ENCODE measurements around the gene CS. TPM values are rescaled to one million over a fixed set of nuclear protein-coding genes. Genes with fewer than 3 reads are reported as not detected.

The CS gene
- total and polyA plus RNA-seq, 2 of the 4 experiments (the other 2 are of a cell fraction): 139 to 146 TPM

DNA sequence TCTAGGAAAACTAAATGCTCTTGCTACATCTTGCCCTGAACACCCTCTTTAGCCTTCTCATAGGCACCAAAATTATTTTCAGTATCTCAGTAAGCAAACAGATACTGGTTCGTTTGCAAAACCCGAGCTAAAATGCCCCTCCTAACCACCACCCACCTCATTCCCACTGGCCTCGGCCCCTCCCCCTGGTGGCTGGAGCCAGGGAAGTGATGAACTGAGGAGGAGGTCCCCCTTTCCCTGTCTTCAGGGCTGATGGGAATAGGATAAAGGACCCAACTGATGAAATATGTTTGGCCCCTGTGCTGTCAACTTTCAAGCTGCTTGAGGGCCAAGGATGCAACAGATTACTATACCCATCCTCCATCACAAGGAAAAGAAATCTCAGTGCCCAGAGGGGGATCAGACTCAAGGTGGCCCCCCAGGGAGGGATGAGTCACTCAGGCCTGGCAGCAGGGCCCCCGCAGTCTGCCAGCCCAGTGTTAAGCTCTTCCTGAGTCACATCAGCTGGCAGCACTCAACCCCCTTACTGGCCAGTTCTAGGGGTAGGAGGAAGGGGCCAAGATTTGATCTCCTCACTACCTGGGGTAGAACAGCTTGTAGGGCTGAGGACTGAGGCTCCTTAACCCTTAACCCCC is 43.7 kb downstream of the CS start:
- TF ChIP-seq POLR2A (IDR thresholded peaks at IDR 0.05; ENCODE audit: low read depth, low read length) (no peak), FOS (IDR thresholded peaks at IDR 0.05; ENCODE audit: low read depth, low read length) (peak; percentile 59)
- TF ChIP-seq, protein P1, sequence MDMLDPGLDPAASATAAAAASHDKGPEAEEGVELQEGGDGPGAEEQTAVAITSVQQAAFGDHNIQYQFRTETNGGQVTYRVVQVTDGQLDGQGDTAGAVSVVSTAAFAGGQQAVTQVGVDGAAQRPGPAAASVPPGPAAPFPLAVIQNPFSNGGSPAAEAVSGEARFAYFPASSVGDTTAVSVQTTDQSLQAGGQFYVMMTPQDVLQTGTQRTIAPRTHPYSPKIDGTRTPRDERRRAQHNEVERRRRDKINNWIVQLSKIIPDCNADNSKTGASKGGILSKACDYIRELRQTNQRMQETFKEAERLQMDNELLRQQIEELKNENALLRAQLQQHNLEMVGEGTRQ (IDR thresholded peaks at IDR 0.05; ENCODE audit: low read depth, low read length): 0 out of 2 replicates have a peak, but pooled peaks have one; percentile 4
- peak overlapping the region; percentile 97 for H2AK9ac ChIP-seq (replicated peaks; ENCODE audit: low read depth, low read length, poor library complexity)
- in situ Hi-C loops (cut with MboI; ENCODE audit: low sequenced_read_pairs): no loop called here
- intact Hi-C loops (cut with micrococcal nuclease): loop anchor here (1.0 kb wide), 1 partner anchor 63 kb away; no protein-coding TSS in a partner anchor
- no TSS peak for BruUV-seq (replicated peaks)
- H3K4ac ChIP-seq (ENCODE audit: low read depth, low read length): peak overlapping the region; percentile 83; the same call in 1 of the 2 replicates
- H4K91ac ChIP-seq (ENCODE audit: insufficient read depth, low read depth, low read length): no peak overlapping the region; the same call in 1 of the 2 replicates
- peaks cover 52% of the 10 kb centered on the region for H3K36me3 ChIP-seq (ENCODE audit: control insufficient read depth, insufficient read depth, low read length)
- no peak overlapping the region for H2BK15ac ChIP-seq (ENCODE audit: low read depth, low read length)
- H2BK20ac ChIP-seq (ENCODE audit: low read depth, low read length): no peak overlapping the region
- H3K56ac ChIP-seq (ENCODE audit: extremely low read depth, insufficient read depth, low read length): no peak overlapping the region
- peaks cover 41 to 63% of the 10 kb centered on the region in 2 experiments for H3K79me1 ChIP-seq (ENCODE audit: low read depth in 1 of 2, low read length in 2 of 2)
- CTCF ChIA-PET: interaction anchor here (0.5 to 1.1 kb wide), 2 partner anchors 35 to 79 kb away, joined by 3 to 4 read pairs; partner anchors contain the start of gene RNF41
- no peaks in the 10 kb centered on the region for H3K27me3 ChIP-seq (ENCODE audit: control insufficient read depth, insufficient read depth, low read length)
- peak overlapping the region; percentile 96 for H3K9ac ChIP-seq (ENCODE audit: low read depth, low read length)
- peak overlapping the region; percentile 75 for H3K14ac ChIP-seq (replicated peaks; ENCODE audit: low read depth, low read length)
- dilution Hi-C loops (cut with HindIII; ENCODE audit: low sequenced_read_pairs, unreplicated experiment): no loop called here
- peaks cover 26% of the 10 kb centered on the region for H3K9me1 ChIP-seq (ENCODE audit: insufficient read depth, low read length)
- peak overlapping the region; percentile 83 for H2AK5ac ChIP-seq (ENCODE audit: low read depth, low read length)
- H3K18ac ChIP-seq (ENCODE audit: low read depth, low read length): no peak overlapping the region
- H3K23ac ChIP-seq (ENCODE audit: low read depth, low read length): peak overlapping the region; percentile 94; the same call in 1 of the 2 replicates
- H3K4me3 ChIP-seq (ENCODE audit: insufficient read depth, low read depth, low read length): peak overlapping the region; percentile 94; the same call in 1 of the 2 replicates
- WGBS, 2 experiments (ENCODE audit: extremely low coverage in 2 of 2, insufficient read length in 1 of 2): no CpG with 5 or more reads among the region's 4 CpGs
- ATAC-seq (ENCODE audit: low read depth): peak; percentile 5
- no peak overlapping the region for H2AFZ ChIP-seq (replicated peaks; ENCODE audit: low read length, poor library complexity)
- DNase-seq: peak; percentile 46
- POLR2A ChIA-PET (ENCODE audit: unreplicated experiment): interaction anchor here (0.6 kb wide), 1 partner anchor 113 kb away, joined by 3 read pairs; no protein-coding TSS in a partner anchor
- no peak overlapping the region for H4K5ac ChIP-seq (ENCODE audit: low read depth, low read length)
- no peak overlapping the region; a peak in 1 of 4 replicates for H4K8ac ChIP-seq (ENCODE audit: low read depth in 2 of 2, low read length in 2 of 2)
- H2BK5ac ChIP-seq (ENCODE audit: low read depth, low read length, poor library complexity, severe bottlenecking): peak overlapping the region; percentile 55
- peaks cover 42% of the 10 kb centered on the region for H4K20me1 ChIP-seq (ENCODE audit: insufficient read depth, low read length)
- peak overlapping the region; percentile 30 for H3K27ac ChIP-seq (ENCODE audit: insufficient read depth, low read length)
- H2BK120ac ChIP-seq (ENCODE audit: low read depth, low read length): no peak overlapping the region
- no peaks in the 10 kb centered on the region for H3K9me3 ChIP-seq (ENCODE audit: control insufficient read depth, insufficient read depth, low read length)
- H3K4me2 ChIP-seq (ENCODE audit: low read depth, low read length): peak overlapping the region; percentile 92
- peaks cover 16% of the 10 kb centered on the region for H3K4me1 ChIP-seq (ENCODE audit: control insufficient read depth, insufficient read depth, low read length)
